Activated naive CD8-positive, alpha-beta T cell treated with anti-CD3 and anti-CD28 coated beads, Interleukin-2, amount 10 ng/mL, durations not matched to agents 7 days and 5 days (primary cell): Measurements from ENCODE around the gene SACM1L. TPM values are rescaled to one million over a fixed set of nuclear protein-coding genes. Genes with fewer than 3 reads are reported as not detected.

Experiments
- ATAC-seq: fragments of 150-1000 bp; cut with Tn5 transposase; one replicate; pipeline ENCODE4 v1.10.0; 2021; ENCODE audit warnings: low read depth, moderate library complexity
- POLR2A ChIA-PET: fragments of 350-600 bp; sonication (Branson Sonifier 250); formaldehyde crosslinking; loops from one replicate; lab custom pipeline; 2021; ENCODE audit warnings: antibody characterized with exemption; lab: Charles Lee
- DNase-seq: peaks from one replicate; pipeline ENCODE4 v3.0.0; 2021
- H3K27ac Mint-ChIP-seq: one replicate; pipeline ENCODE4 v1.8.0; 2022; ENCODE audit warnings: mild to moderate bottlenecking, mixed read lengths
- H3K27me3 Mint-ChIP-seq: one replicate; pipeline ENCODE4 v1.8.0; 2022; ENCODE audit warnings: mild to moderate bottlenecking, moderate library complexity, mixed read lengths
- H3K36me3 Mint-ChIP-seq: one replicate; pipeline ENCODE4 v1.8.0; 2021; ENCODE audit warnings: mild to moderate bottlenecking, mixed read lengths
- H3K4me1 Mint-ChIP-seq: one replicate; pipeline ENCODE4 v1.8.0; 2021; ENCODE audit warnings: mixed read lengths
- H3K4me3 Mint-ChIP-seq: one replicate; pipeline ENCODE4 v1.8.0; 2022; ENCODE audit warnings: mild to moderate bottlenecking, moderate library complexity, mixed read lengths
- H3K9me3 Mint-ChIP-seq: one replicate; pipeline ENCODE4 v1.8.0; 2021; ENCODE audit warnings: mixed read lengths
- total RNA-seq, 2 experiments: library from RNA; stranded (reverse); gene quantifications; one replicate each; pipeline ENCODE4 v1.2.3, GENCODE V29; 2021

The SACM1L gene
- total RNA-seq, 2 experiments from 2014 or later = 89.8 to 91.6 TPM

- Mint-ChIP-seq H3K9me3 (peaks cover 6% of the 10 kb centered on the region), H3K4me1 (no peaks in the 10 kb centered on the region), H3K36me3 (no peaks in the 10 kb centered on the region), H3K27me3 (peaks cover 32% of the 10 kb centered on the region), H3K4me3 (no peak overlapping the region), H3K27ac (no peak overlapping the region)
- DNase-seq = no peak
- POLR2A ChIA-PET = no interaction called here
- ATAC-seq = no peak
Observed at GRCh38 chr3:45786801-45787495, 97.8 kb downstream of the SACM1L start.

- peaks cover 6% of the 10 kb centered on the region for H3K9me3 Mint-ChIP-seq
- POLR2A ChIA-PET = no interaction called here
- H3K4me1 Mint-ChIP-seq = no peaks in the 10 kb centered on the region
- DNase-seq (no peak), ATAC-seq (no peak)
- H3K4me3 Mint-ChIP-seq = no peak overlapping the region
- H3K36me3 Mint-ChIP-seq = no peaks in the 10 kb centered on the region
- H3K27ac Mint-ChIP-seq = no peak overlapping the region
- H3K27me3 Mint-ChIP-seq = peaks cover 32% of the 10 kb centered on the region
Observed at GRCh38 chr3:45787551-45787950, 98.4 kb downstream of the SACM1L start.

GRCh38 chr3:45789235-45789812, 100.1 kb downstream of the SACM1L start:
- ATAC-seq (no peak), DNase-seq (no peak)
- Mint-ChIP-seq H3K27me3 (peaks cover 44% of the 10 kb centered on the region), H3K4me3 (no peak overlapping the region), H3K27ac (no peak overlapping the region), H3K4me1 (no peaks in the 10 kb centered on the region), H3K36me3 (no peaks in the 10 kb centered on the region), H3K9me3 (peaks cover 6% of the 10 kb centered on the region)
- POLR2A ChIA-PET = no interaction called here

- Mint-ChIP-seq H3K36me3 (no peaks in the 10 kb centered on the region), H3K9me3 (peaks cover 6% of the 10 kb centered on the region), H3K4me3 (no peak overlapping the region), H3K27me3 (peaks cover 50% of the 10 kb centered on the region), H3K4me1 (peaks cover 2% of the 10 kb centered on the region), H3K27ac (no peak overlapping the region)
- DNase-seq = no peak
- POLR2A ChIA-PET = no interaction called here
- ATAC-seq = no peak
Observed at GRCh38 chr3:45790596-45790995, 101.4 kb downstream of the SACM1L start.

GRCh38 chr3:45792036-45792435, 102.8 kb downstream of the SACM1L start:
- ATAC-seq = no peak
- Mint-ChIP-seq H3K9me3 (peaks cover 6% of the 10 kb centered on the region), H3K4me1 (peaks cover 6% of the 10 kb centered on the region), H3K4me3 (no peak overlapping the region), H3K27me3 (peaks cover 60% of the 10 kb centered on the region), H3K36me3 (no peaks in the 10 kb centered on the region), H3K27ac (no peak overlapping the region)
- DNase-seq = no peak
- POLR2A ChIA-PET = no interaction called here

GRCh38 chr3:45792516-45793172, 103.4 kb downstream of the SACM1L start:
- Mint-ChIP-seq H3K27me3 (peaks cover 61% of the 10 kb centered on the region), H3K9me3 (peaks cover 6% of the 10 kb centered on the region), H3K36me3 (no peaks in the 10 kb centered on the region), H3K27ac (no peak overlapping the region), H3K4me3 (no peak overlapping the region), H3K4me1 (peaks cover 6% of the 10 kb centered on the region)
- DNase-seq (no peak), ATAC-seq (no peak)
- POLR2A ChIA-PET = no interaction called here

- Mint-ChIP-seq H3K27ac (no peak overlapping the region), H3K4me1 (peaks cover 6% of the 10 kb centered on the region), H3K36me3 (no peaks in the 10 kb centered on the region), H3K4me3 (no peak overlapping the region), H3K27me3 (peaks cover 71% of the 10 kb centered on the region), H3K9me3 (peaks cover 6% of the 10 kb centered on the region)
- POLR2A ChIA-PET = interaction anchor here (0.6 kb wide), 1 partner anchor 394 kb away, joined by 3 read pairs; no protein-coding TSS in a partner anchor
- ATAC-seq (no peak), DNase-seq (no peak)
Observed at GRCh38 chr3:45793482-45794176, 104.4 kb downstream of the SACM1L start.

- Mint-ChIP-seq H3K36me3 (no peaks in the 10 kb centered on the region), H3K9me3 (peaks cover 6% of the 10 kb centered on the region), H3K4me3 (no peak overlapping the region), H3K27me3 (peaks cover 71% of the 10 kb centered on the region), H3K27ac (no peak overlapping the region), H3K4me1 (peaks cover 6% of the 10 kb centered on the region)
- POLR2A ChIA-PET = interaction anchor here (0.6 kb wide), 1 partner anchor 395 kb away, joined by 3 read pairs; no protein-coding TSS in a partner anchor
- DNase-seq = no peak
- no peak for ATAC-seq
Observed at GRCh38 chr3:45794177-45794560, 105.0 kb downstream of the SACM1L start.

- peaks cover 74% of the 10 kb centered on the region for H3K27me3 Mint-ChIP-seq
- H3K4me1 Mint-ChIP-seq = peaks cover 6% of the 10 kb centered on the region
- POLR2A ChIA-PET = no interaction called here
- H3K36me3 Mint-ChIP-seq = no peaks in the 10 kb centered on the region
- H3K4me3 Mint-ChIP-seq = no peak overlapping the region
- DNase-seq (no peak), ATAC-seq (no peak)
- H3K9me3 Mint-ChIP-seq = peaks cover 6% of the 10 kb centered on the region
- H3K27ac Mint-ChIP-seq = no peak overlapping the region
Observed at GRCh38 chr3:45794660-45795059, 105.5 kb downstream of the SACM1L start.

Other genes with a start within 250 kb of the SACM1L start
- gene LIMD1, start 94.6 kb upstream of the SACM1L start, total RNA-seq = 10 to 100 TPM; 47.3 to 47.5 TPM
- gene SLC6A20, start 107.1 kb downstream of the SACM1L start, total RNA-seq = not detected
- gene LZTFL1, start 152.7 kb downstream of the SACM1L start, total RNA-seq = 1 to 10 TPM; 8.0 to 8.4 TPM
- 10 to 100 TPM; 19.4 to 21.6 TPM for gene CCR9, start 197.1 kb downstream of the SACM1L start, total RNA-seq